Posterior cingulate gyrus (tissue), 11 donors: ENCODE results near the gene ISM2.
A peak's percentile ranks its signal among the peaks of the same experiment; 100 is the strongest.
"Not testable (repeated sequence)": the region's sequence is repeated elsewhere in the genome, so short reads cannot be mapped to it uniquely, and the experiment has no call there.

Experiments
- DNase-seq, 10 donors: peaks; one replicate each; pipeline versions ENCODE4 v3.0.0 to v3.0.0-alpha.2; 2020 to 2021; ENCODE audit warnings: mixed read lengths in 3 of 10
- intact Hi-C: fragments of 100-400 bp; cut with DNase I; formaldehyde crosslinking; loops from one replicate; pipeline ENCODE4 v1.15.1; 2023

ISM2 gene

DNA sequence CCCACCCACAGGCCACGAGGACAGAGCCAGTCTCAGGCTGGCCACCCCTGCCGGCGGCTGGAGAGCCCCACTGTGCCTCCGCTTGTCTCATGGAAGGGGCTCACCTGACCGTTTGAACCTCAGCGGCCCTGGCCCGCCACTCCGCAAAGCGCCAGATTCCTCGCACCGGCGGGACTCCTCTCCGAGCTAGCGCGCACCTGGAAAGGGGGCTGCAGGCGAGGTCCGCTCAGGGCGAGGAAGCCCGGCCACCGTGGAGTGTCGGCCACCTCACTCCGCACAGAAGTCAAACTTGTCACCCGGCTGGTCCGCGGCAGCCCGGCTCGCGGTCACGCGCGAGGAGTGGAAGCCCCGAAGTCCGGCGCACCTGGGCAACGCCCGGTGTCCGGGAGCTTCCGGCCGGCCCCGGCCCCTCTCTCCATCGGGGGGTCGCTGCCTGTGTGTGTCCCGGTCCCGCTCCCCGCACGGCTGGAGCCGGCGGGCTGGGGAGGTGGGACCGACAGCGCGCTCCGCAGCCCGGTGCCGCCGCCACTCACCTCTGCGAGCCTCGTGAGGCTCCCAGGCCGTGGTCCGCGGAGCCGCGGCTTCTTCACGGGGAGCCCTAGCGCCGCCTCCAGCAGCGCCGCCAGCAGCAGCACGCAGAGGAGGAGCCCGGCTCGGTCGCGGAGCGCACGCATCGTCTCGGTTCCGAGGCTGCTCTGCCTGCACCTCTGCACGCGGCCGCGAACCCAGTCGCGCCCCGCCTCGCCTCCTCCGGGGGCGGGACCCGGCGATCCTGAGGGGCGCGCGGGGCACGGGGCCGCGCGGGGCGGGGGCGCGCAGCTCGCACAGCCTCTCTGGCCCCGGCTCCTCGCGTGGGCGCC, at the start of gene ISM2:
Gene ISM2, minus strand, starts transcription at position 697 of the 860 bp plus-strand sequence. Its CDS starts 23 bp downstream, at position 674.
- intact Hi-C loops: no loop called here
- peak in 8 of 10 donors; percentile 26 to 90 (median 37) for DNase-seq

DNA sequence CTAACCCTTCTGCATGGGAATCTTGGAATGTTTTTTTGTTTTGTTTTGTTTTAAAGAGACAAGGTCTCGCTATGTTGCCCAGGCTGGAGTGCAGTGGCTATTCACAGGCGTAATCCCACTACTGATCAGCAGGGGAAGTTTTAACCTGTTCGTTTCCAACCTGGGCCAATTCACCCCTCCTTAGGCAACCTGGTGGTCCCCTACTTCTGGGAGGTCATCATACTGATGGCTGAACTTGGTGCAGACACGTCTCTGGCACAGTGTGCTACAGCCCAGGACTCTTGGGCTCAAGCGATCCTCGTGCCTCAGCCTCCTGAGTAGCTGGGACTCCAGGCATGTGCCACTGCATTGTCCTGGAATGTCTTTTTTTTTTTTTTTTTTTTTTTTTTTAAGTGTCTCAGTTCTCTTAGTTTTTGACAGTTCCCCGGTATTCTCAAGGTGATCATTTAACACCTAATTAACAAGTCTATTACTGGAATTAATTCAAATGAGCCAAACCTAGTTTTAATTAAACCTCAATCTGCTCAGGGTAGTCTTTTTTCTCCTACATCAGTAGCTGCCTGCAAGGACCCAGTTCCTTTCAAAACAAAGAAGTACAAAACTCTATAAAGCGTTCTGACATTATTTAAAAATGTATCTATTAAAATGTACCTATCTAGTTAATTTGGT, 49.0 kb upstream of the ISM2 start:
- intact Hi-C loops: no loop called here

DNA sequence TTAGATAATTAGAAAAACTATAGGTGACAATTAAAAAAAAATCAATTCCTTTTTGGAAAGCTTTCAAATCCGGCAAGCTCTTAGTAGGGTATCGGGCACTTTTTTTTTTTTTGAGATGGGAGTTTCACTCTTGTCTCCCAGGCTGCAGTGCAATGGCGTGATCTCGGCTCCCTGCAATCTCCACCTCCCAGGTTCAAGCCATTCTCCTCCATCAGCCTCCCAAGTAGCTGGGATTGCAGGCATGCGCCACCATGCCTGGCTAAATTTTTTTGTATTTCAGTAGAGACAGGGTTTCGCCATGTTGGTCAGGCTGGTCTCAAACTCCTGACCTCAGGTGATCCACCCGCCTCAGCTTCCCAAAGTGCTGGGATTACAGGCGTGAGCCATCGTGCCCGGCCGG, 46.6 kb upstream of the ISM2 start:
- intact Hi-C loops, DNase-seq: not testable (repeated sequence)

More for the DNA sequence above, 49.0 kb upstream of the ISM2 start:
- no peak for DNase-seq

DNA sequence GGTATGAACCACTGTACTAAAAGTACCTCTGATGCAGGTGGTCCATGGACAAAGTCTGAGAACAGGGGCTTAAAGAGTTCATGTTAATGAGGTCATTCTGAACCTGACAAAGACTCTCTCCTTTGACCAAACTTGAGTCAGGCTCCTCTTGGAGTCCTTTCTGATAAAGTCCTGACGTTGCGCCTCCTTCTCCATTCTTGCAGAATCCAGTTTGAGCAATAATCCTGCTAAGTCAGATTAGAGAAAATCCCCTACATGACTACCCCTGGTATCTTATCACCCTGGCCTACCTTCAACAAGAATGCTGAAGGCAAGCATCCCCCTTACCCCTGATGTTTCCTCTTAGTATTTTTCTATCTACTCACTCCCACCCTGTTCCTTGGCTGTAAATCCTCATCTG, 46.0 kb upstream of the ISM2 start:
- intact Hi-C loops: no loop called here
- no peak for DNase-seq

DNA sequence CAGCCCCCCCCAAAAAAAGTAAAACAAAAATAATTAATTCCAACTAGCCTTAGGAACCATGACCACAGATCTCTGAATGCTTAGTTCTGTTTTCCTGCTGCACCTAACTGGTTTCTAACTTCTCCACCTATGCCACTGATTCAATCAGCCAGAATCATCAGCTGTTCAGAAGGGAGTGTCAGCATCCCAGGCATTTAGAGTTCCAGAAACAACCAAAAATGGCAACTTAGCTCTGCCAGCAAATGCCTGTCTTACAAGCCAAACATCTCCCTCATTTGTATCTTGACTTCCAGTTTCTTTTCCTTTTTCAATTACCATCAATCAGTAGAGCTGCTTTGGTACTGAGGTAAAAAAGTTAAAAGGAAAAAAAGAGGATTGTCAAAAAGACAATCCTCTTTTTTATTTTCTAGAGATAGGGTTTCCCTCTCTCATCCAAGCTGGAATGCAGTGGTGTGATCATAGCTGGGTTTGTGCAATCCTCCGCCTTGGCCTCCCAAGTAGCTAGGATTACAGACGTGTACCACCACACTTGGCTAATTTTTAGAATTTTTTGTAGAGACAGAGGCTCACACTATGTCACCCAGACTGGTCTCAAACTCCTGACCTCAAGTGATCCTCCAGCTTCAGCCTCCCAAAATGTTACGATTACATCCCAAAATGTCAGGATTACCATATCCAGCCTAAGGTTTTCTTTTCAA, 45.2 kb upstream of the ISM2 start:
- intact Hi-C loops: no loop called here
- no peak for DNase-seq

DNA sequence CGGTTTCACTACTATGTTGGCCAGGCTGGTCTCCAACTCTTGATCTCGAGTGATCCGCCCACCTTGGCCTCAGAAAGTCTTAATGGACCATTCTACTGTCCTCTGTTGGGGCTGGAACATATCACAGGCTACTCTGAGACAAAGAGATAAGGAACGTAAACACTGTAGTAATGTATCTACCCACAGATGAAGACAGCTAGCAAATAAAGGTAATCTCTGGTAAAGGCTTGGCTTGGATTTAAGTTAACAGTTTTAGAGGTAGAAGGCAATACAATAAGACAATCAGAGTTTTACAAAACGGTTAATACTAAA, 44.6 kb upstream of the ISM2 start:
- intact Hi-C loops: no loop called here

DNA sequence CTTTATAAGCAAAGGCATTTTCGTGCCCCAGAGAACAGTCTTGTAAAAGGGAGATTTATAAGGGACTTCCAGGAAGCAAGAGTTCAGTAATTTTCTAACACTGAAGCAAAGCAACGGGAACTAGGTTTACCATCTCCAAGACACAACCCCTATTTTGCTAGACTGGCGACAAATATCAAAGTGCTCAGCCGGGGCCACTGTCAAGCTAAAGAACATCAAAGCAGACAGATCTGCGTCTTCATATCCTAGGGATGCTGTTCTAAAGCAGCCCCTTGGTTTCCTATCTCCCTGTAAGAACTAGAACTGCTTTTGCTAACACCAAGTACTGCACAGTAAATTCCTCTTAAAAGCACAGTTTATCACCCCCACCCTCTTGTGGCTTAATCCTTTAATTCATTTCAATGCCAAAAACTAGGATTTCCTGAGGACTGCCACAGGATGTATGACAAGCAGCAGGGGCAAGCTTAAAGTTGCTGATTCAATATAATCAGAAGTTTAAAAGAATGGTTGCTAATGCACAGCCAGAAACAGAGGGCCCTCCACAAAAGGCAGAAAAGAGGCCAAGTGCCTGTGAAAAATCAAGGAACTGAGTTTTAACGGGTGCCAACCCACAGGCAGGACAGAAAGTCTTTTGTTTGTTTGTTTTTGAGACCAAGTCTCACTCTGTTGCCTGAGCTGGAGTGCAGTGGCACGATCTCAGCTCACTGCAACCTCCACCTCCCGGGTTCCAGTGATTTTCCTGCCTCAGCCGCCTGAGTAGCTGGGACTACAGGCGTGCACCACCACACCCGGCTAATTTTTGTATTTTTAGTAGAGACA, 44.0 kb upstream of the ISM2 start:
- peak in 1 of 10 donors; percentile 21 for DNase-seq
- intact Hi-C loops: no loop called here

More for the DNA sequence above, 44.6 kb upstream of the ISM2 start:
- no peak for DNase-seq

DNA sequence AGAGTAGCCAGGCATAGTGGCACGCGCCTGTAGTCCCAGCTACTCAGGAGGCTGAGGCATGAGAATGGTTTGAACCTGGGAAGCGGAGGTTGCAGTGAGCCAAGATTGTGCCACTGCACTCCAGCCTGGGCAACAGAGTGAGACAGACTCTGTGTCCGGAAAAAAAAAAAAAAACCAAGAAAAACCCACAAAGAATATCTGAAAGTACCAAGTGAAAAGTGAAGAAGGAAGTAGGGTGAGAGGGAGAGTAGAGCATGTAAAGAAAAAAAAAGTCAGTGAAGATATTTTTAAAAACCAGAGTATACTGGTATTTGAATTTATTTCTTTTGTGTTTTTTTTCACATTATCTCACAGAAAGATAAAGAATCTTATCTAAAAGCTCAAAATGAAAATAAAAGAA, 43.3 kb upstream of the ISM2 start:
- intact Hi-C loops: no loop called here

DNA sequence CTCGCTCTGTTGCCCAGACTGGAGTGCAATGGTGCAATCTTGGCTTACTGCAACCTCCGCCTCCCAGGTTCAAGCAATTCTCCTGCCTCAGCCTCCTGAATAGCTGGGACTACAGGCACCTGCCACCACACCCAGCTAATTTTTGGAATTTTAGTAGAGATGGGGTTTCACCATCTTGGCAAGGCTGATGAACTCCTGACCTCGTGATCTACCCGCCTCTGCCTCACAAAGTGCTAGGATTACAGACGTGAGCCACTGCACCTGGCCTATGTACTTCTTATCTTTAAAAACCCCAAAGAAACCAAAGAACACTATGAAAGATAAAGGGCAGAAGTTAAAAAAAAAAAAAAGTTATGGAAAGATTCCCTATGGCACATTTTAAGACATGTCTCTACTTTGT, 38.3 kb upstream of the ISM2 start:
- DNase-seq, intact Hi-C loops: not testable (repeated sequence)

More for the DNA sequence above, 43.3 kb upstream of the ISM2 start:
- no peak for DNase-seq

DNA sequence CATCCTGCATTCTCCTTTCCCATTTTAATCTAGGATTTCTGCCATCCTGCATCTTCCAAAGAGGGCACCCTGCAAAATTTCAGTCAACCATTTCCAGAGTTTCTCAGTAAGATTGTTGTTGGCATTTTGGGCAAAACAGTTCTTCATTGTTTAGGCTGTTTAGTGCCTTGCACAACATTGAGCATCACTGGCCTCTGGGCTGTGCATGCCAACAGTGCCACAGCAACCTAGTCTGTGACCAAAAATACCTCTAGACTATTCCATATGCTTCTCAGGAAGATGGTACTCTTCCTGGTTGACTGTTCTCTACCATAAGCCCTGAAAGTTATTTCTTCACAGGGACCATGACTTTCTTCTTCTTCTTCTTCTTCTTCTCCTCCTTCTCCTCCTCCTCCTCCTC, 32.5 kb upstream of the ISM2 start:
- intact Hi-C loops: no loop called here
- DNase-seq: no peak

DNA sequence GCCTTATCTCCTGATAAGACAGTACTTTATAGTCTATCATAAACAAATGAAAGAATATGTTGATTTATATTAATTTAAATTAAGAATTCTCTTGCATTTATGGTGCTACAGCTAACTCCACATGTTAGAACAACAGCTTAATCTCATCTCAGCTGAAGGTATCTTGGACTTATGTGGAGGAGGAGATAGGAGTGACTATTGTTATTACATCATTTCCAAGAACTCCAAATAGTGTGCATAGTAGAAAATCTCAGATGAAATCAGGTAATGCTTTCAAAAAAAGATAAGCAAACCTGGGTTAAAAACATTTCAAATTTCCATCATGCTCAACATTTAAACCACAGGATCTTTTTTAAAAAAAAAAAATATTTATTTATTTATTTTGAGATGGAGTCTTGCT, 31.3 kb upstream of the ISM2 start:
- intact Hi-C loops: no loop called here
- DNase-seq: no peak

DNA sequence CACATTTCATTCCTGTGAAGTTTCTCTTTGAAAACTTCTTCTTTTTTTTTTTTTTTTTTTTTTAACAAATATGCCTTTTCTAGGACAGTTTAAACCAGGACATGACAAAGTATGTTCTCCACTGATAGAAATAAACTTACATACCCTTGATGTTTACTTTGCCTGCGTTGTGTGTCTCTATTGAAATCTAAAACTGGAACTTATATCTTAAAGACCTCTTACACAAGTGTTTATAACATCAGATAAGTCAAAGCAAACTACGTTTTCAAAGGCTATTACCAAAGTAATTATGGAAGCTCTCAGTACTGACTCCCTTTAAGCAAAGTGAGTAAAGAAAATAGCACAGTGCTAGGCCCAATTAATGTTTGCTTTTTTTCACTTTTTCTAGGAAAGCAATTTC, 30.6 kb upstream of the ISM2 start:
- DNase-seq: no peak
- intact Hi-C loops: no loop called here

DNA sequence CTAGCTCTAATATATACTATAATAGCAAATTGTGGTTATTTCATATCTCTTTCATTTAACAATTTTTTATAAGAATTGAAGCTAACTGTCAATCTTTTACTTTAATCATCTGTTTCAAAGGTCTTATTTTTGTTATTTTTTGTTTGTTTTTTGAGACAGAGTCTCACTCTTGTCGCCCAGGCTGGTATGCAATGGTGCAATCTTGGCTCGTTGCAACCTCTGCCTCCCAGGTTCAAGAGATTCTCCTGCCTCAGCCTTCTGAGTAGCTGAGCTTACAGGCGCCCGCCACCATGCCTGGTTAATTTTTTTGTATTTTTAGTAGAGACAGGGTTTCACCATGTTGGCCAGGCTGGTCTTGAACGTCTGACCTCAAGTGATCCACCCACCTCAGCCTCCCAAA, 30.1 kb upstream of the ISM2 start:
- DNase-seq, intact Hi-C loops: not testable (repeated sequence)

DNA sequence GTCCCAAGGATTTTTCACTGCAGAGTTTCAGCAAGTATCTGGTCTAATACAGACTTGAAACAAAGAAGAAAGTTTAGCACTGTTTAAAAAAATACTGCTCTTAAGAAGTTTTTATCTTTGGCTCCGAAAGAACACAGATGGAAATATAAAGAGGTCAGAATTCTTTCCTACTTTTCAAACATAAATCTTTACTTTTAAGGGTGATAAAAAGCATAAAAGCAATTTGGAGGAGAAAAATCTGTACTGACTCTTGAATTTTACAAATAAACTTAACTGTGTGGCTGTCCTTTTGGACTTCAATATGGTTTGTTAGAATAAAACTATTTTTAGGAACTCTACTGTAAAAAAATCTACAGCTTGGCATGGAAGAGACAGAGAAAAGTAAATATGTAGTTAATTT, 27.6 kb upstream of the ISM2 start:
- intact Hi-C loops: no loop called here
- no peak for DNase-seq

DNA sequence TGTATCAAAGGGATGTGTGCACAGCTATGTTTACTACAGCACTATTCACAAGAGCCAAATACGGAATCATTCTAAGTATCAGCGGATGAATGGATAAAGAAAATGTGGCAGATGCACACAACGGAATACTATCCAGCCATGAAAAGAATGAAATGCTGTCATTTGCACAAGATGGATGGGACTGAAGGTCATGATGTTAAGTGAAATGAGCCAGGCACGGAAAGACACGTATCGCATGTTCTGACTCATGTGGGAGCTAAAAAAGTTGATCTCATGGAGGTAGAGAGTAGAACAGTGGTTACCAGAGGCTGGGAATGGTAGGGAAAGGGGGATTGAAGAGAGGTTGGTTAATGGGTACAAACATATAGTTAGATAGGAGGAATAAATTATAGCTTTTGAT, 25.9 kb upstream of the ISM2 start:
- DNase-seq: no peak
- intact Hi-C loops: no loop called here

DNA sequence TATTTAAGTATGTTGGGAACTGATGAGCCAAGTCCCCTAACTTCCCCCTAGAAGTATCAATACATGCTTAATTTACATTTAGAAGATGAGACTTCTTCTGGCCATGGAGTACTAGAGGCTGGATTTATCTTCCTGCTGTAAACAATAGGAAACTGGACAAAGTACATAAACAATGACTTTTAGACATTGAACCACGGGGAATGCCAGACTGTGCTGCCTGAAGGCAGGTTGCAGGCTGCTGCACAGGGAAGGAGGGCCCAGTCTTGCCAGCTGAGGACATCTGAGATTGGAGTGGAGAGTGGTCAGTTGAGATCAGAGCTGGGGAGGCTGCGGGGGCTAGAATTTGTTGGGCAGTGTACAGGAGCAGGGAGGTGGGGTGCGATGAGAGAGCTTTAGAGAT, 24.5 kb upstream of the ISM2 start:
- intact Hi-C loops: no loop called here
- DNase-seq: no peak

DNA sequence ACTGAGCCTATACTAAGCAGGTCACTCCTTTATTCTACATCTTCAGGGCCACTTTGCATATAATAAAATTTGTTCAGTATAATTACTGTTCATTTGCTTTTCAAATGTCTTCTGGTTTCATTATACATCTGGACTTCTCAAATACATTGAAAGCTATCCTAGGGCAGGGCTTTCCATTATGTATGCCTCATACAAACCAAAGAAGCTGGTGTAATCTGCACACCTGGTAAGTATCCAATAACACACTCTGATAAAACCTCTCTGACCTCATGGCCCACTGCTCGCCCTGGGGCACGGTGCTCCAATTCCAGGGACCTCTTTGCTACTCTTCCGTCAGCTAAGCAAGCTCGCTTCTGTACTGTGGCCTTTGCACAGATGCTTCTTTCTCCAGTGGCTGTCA, 21.9 kb upstream of the ISM2 start:
- intact Hi-C loops: no loop called here
- no peak for DNase-seq

DNA sequence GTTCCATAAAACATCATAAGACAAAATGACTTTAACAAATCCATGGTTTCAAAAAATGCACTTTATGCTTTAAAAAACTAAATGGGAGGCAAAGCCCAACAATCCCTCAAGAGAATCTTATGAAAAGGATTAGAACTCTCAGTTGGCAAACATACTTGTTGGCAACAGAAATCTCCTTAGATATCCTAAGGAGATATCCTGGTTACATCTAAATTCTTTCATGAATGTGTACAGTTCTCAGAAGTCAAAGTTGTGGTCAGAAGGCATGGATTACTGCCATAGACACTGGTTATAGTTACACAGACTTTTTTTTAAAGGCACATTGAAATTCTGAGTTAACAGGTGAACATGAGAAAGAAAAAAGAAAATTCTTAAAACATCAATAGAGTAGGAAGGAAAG, 17.5 kb upstream of the ISM2 start:
- no peak for DNase-seq
- intact Hi-C loops: no loop called here

DNA sequence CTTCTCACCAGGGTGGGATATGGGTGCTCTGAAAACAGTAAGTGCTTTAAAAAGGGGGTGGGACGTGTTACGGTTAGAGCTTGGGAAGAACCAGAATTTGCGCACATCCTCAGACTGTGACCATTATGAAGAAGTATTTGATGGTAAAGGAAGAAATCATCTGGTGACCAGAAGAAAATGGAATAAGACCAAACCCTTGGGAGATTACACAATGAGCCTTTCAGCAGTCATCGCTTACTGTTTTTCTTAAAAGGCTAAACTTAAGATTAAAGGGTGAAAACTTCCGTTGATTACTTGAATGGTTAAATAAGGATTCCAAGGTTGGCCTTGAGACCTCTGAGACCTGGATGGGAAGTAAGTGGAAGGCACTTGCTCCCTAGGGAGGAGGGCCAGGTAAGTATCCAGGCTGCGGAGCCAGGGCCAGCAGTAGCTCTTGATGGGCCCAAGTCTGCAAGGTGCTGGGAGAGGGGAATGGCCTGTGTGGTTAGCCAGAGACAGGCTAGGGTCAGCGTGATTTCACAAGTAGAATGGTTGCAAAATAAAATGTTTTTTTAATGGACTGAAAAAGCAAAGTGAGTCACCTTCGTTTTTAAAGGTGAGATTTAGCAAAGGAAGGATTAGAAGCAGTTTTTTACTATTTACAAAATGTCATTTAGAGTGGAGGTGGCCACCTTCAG, 13.0 kb upstream of the ISM2 start:
- no peak for DNase-seq
- intact Hi-C loops: no loop called here

DNA sequence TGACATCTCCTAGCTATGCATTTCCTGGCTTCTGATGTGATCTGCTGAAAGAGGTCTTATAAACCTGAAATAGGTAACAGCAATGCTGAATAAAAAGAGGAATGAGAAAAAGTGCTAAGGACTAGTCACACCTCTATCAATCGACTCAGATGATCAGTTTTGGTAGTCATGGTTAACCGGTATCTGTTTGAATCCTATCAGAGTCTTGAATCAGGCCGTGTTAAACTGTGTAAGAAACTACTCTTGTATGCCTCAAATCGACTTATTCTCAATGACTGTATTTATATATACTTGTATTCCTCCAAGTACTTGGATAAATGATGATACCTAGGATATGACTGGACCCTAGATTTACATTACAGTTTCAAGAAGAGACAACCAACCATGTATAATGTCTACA, 10.8 kb upstream of the ISM2 start:
- intact Hi-C loops: loop anchor here (2.0 kb wide), 1 partner anchor 77 kb away; no protein-coding TSS in a partner anchor
- no peak for DNase-seq
